Measurements from ENCODE around the gene REC8.

REC8 gene

GRCh38 chr14:24138396-24139271 lies 33.2 kb upstream of the REC8 start:
- no peak for DNase-seq

- no peak for DNase-seq
These were observed 32.5 kb upstream of the REC8 start for GRCh38 chr14:24139272-24139934.

GRCh38 chr14:24141097-24141880 lies 30.6 kb upstream of the REC8 start, which contains the start of gene EMC9:
EMC9 (minus strand) TSS chr14:24141591; CDS start chr14:24141304, 287 bp downstream.
- peak; percentile 100 for DNase-seq

DNA sequence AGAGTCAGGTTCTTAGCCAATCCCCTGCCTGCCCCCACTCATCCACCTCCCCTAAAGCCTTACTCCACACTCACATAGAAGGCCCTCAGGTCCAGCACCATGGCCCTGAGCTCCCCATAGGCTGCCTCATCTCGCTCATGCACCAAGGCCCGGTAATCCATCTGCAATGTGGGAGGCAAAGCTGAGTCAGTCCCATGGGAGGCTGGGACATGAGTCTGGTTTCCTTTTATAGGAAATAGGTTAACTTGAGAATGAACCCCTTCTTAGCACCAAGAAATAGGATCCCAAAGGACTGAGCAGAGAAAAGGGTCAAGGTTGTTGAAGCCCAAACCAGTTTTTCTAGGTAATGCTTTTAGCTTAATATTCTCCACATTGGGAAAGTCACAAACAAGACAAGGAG lies 28.4 kb upstream of the REC8 start:
- no peak for DNase-seq

DNA sequence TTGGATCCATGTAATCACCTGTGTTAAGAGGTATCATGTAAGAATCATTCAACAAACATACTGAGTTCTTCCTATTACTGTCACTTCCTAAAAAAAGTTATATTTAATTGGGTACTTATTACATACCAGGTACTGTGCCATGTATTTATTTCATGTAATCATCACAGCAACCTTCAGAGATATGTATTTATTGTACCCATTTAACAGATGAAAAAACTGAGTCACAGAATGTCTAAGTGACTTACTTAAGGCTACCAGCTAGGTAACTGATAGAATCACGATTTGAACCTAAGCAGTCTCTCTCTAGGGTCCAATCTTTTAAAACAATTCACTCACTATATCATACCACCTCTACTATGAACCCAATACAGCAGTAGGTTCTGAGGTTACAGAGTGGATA lies 27.4 kb upstream of the REC8 start:
- no peak for DNase-seq

DNA sequence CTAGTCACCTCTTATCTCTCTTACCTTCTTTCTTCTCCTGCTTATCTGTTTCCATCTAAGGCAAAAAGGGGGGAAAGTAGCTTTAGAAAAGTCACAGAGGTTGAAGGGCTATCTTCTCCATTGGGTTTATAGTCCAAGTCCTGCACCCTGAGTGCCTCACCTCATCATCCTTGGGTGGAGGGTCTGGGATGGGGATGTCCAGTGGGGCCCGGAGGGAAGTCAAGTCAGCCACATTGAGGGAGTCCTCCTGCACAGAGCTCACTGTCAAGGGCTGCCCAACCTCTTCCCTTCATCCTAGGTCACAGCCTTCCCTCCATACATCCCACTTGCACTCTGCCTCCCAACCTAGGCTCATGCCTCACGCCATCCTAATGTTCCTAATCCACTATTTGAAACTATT lies 26.7 kb upstream of the REC8 start:
- DNase-seq, result no peak

GRCh38 chr14:24145690-24146452 lies 26.0 kb upstream of the REC8 start:
- DNase-seq, result peak; percentile 39

- DNase-seq, result peak; percentile 99
These were observed 25.4 kb upstream of the REC8 start, which contains the start of gene PSME2 for GRCh38 chr14:24146453-24146977. PSME2 (minus strand) TSS chr14:24146610; CDS start chr14:24146581, 29 bp downstream.

- DNase-seq, result peak; percentile 100
These were observed 24.7 kb upstream of the REC8 start, which contains the start of gene RNF31 for GRCh38 chr14:24146978-24147760. RNF31 (plus strand) TSS chr14:24147498; CDS start chr14:24147699, 201 bp downstream.

DNA sequence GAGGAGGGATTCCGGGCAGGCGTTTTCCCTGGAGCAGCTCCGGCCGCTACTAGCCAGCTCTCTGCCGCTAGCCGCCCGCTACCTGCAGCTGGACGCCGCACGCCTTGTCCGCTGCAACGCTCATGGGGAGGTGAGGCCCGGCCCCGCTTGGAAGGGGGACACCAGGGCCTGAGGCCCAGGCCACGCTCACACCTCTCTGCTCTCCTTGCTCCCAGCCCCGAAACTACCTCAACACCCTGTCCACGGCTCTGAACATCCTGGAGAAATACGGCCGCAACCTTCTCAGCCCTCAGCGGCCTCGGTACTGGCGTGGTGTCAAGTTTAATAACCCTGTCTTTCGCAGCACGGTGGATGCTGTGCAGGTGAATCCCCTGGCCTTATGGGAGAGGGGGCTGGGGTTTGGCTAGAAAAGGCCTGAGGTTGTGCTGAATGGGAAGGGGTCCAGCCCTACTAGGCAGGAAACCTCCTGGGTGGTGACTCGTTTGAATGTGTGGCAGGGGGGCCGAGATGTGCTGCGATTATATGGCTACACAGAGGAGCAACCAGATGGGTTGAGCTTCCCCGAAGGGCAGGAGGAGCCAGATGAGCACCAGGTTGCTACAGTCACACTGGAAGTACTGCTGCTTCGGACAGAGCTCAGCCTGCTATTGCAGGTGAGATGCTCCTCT lies 24.0 kb upstream of the REC8 start:
- DNase-seq, result no peak

GRCh38 chr14:24149302-24149969 lies 22.4 kb upstream of the REC8 start:
- no peak for DNase-seq

- DNase-seq, result no peak
These were observed 21.8 kb upstream of the REC8 start for GRCh38 chr14:24150061-24150460.

DNA sequence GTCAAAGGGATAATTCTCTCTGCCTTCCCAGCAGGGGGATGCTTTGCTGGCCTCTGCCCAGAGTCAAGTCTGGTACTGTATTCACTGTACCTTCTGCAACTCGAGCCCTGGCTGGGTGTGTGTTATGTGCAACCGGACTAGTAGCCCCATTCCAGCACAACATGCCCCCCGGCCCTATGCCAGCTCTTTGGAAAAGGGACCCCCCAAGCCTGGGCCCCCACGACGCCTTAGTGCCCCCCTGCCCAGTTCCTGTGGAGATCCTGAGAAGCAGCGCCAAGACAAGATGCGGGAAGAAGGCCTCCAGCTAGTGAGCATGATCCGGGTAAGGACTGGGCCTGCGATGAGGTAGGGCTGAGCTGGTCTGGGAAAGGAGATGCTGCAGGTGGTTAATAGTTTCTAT lies 21.3 kb upstream of the REC8 start:
- no peak for DNase-seq

DNA sequence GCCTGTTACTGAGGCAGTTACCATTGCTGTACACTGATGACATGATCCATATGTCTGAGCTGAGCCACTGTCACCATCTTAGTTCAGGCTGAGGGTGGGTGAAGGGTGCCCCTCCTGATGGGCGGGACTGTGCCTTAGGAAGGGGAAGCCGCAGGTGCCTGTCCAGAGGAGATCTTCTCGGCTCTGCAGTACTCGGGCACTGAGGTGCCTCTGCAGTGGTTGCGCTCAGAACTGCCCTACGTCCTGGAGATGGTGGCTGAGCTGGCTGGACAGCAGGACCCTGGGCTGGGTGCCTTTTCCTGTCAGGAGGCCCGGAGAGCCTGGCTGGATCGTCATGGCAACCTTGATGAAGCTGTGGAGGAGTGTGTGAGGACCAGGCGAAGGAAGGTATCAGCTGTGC lies 20.9 kb upstream of the REC8 start:
- no peak for DNase-seq

- DNase-seq, result no peak
These were observed 20.3 kb upstream of the REC8 start for GRCh38 chr14:24151404-24152080.

DNA sequence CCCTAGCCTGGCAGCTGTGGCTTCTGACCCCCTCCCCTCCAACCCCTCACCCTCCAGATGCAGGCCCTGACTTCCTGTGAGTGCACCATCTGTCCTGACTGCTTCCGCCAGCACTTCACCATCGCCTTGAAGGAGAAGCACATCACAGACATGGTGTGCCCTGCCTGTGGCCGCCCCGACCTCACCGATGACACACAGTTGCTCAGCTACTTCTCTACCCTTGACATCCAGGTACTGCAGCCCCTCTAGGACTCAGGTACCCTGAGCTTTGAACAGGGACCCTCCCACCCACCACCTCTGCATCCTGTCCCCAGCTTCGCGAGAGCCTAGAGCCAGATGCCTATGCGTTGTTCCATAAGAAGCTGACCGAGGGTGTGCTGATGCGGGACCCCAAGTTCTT lies 16.8 kb upstream of the REC8 start:
- no peak for DNase-seq

GRCh38 chr14:24156840-24157239 lies 15.0 kb upstream of the REC8 start:
- no peak for DNase-seq

DNA sequence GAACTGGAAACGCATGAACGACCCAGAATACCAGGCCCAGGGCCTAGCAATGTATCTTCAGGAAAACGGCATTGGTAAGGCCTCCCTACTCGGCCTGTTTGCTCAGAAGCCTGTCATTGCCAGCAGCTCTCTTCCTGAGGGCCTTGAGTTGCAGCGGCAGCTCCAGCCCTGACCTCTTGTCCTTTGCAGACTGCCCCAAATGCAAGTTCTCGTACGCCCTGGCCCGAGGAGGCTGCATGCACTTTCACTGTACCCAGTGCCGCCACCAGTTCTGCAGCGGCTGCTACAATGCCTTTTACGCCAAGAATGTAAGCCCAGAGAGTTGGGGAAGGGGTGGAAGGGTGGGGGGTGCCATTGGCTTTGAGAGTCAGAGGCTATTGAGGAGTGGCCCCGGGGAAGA lies 14.5 kb upstream of the REC8 start:
- no peak for DNase-seq

GRCh38 chr14:24159777-24160498 lies 11.9 kb upstream of the REC8 start:
- DNase-seq, result no peak

All from DMS79 treated with DMSO at 0.1 percent for 48 hours (cell line).